GM23338 (cell line): ENCODE data around the gene SEPTIN3. TPM values are rescaled to one million over a fixed set of nuclear protein-coding genes. Genes with fewer than 3 reads are reported as not detected.

ENCODE experiments used
- ATAC-seq: fragments of 200-7000 bp; cut with Tn5 transposase; 3 replicates; pipeline ENCODE4 v1.9.1; 2020
- DNase-seq: peaks from one replicate; pipeline ENCODE4 v3.0.0-alpha.2; 2015; ENCODE audit warnings: low spot score
- H2AFZ ChIP-seq: fragments of 200-600 bp; sonication (generic); 2 replicates; pipeline ENCODE4 v1.8.0; 2016; ENCODE audit warnings: antibody characterized with exemption, mild to moderate bottlenecking, moderate library complexity
- H3F3A ChIP-seq: fragments of 200-600 bp; sonication (generic); replicated peaks from 2 replicates; pipeline ENCODE4 v1.8.0; 2017; ENCODE audit warnings: antibody characterized with exemption, mixed run types, low read depth
- H3K27ac ChIP-seq: fragments of 200-600 bp; sonication (generic); 2 replicates; pipeline ENCODE4 v1.6.1; 2016; ENCODE audit warnings: low read depth
- H3K27me3 ChIP-seq: fragments of 200-600 bp; sonication (generic); 2 replicates; pipeline ENCODE4 v1.8.0; 2016; ENCODE audit warnings: mild to moderate bottlenecking, mixed run types, moderate library complexity; ENCODE audit not compliant: insufficient read depth
- H3K36me3 ChIP-seq: fragments of 200-600 bp; sonication (generic); 2 replicates; pipeline ENCODE4 v1.8.0; 2016; ENCODE audit warnings: mild to moderate bottlenecking; ENCODE audit not compliant: insufficient read depth
- H3K4me1 ChIP-seq: fragments of 200-600 bp; sonication (generic); 2 replicates; pipeline ENCODE4 v1.8.0; 2016; ENCODE audit warnings: mild to moderate bottlenecking, moderate library complexity; ENCODE audit not compliant: insufficient read depth
- H3K4me2 ChIP-seq: fragments of 200-600 bp; sonication (generic); 2 replicates; pipeline ENCODE4 v1.7.1; 2017; ENCODE audit warnings: mixed run types
- H3K4me3 ChIP-seq: fragments of 200-600 bp; sonication (generic); 2 replicates; pipeline ENCODE4 v1.6.1; 2016; ENCODE audit warnings: mixed run types
- H3K79me2 ChIP-seq: fragments of 200-600 bp; sonication (generic); replicated peaks from 2 replicates; pipeline ENCODE4 v1.8.0; 2017; ENCODE audit warnings: mild to moderate bottlenecking; ENCODE audit not compliant: insufficient read depth
- H3K9me2 ChIP-seq: fragments of 200-600 bp; sonication (generic); 2 replicates; pipeline ENCODE4 v1.8.0; 2017; ENCODE audit not compliant: insufficient read depth
- H4K20me1 ChIP-seq: fragments of 200-600 bp; sonication (generic); replicated peaks from 2 replicates; pipeline ENCODE4 v1.8.0; 2017; ENCODE audit warnings: mild to moderate bottlenecking; ENCODE audit not compliant: insufficient read depth
- H3K27ac Mint-ChIP-seq: 2 replicates; pipeline ENCODE4 v1.8.0; 2020; ENCODE audit warnings: inconsistent platforms, mild to moderate bottlenecking, moderate library complexity, mixed read lengths
- H3K27me3 Mint-ChIP-seq: 3 replicates; pipeline ENCODE4 v1.8.0; 2022; ENCODE audit warnings: low read depth, mild to moderate bottlenecking, moderate library complexity, mixed read lengths, inconsistent platforms; ENCODE audit not compliant: insufficient read depth, poor library complexity
- H3K36me3 Mint-ChIP-seq: 3 replicates; pipeline ENCODE4 v1.8.0; 2021; ENCODE audit warnings: low read depth, mild to moderate bottlenecking, inconsistent platforms, moderate library complexity, mixed read lengths
- H3K4me1 Mint-ChIP-seq: 3 replicates; pipeline ENCODE4 v1.8.0; 2020; ENCODE audit warnings: mild to moderate bottlenecking, inconsistent platforms, mixed read lengths
- H3K4me3 Mint-ChIP-seq: 3 replicates; pipeline ENCODE4 v1.8.0; 2021; ENCODE audit warnings: moderate library complexity, mild to moderate bottlenecking, inconsistent platforms, mixed read lengths
- H3K9me3 Mint-ChIP-seq: 3 replicates; pipeline ENCODE4 v1.8.0; 2020; ENCODE audit warnings: moderate library complexity, mild to moderate bottlenecking, inconsistent platforms, mixed read lengths
- EZH2phosphoT487 ChIP-seq: fragments of 200-600 bp; sonication (generic); IDR thresholded peaks from one replicate; pipeline ENCODE4 v1.8.1; 2018; ENCODE audit warnings: antibody characterized with exemption; ENCODE audit not compliant: unreplicated experiment
- JUNB ChIP-seq: IDR thresholded peaks from one replicate; pipeline ENCODE4 v1.6.1; 2016; ENCODE audit warnings: antibody characterized with exemption; ENCODE audit not compliant: unreplicated experiment
- STAT1 ChIP-seq: IDR thresholded peaks from one replicate; pipeline ENCODE4 v1.6.1; 2016; ENCODE audit warnings: antibody characterized with exemption; ENCODE audit not compliant: unreplicated experiment
- ZNF114 ChIP-seq: fragments of 250-450 bp; sonication (Bioruptor Pico); IDR thresholded peaks from 2 replicates; pipeline ENCODE4 v1.5.0; 2020; ENCODE audit warnings: mild to moderate bottlenecking, moderate library complexity
- ZNF331 ChIP-seq: fragments of 250-450 bp; sonication (Bioruptor Pico); IDR thresholded peaks from 2 replicates; pipeline ENCODE4 v1.5.0; 2020; ENCODE audit warnings: low read depth, mild to moderate bottlenecking, moderate library complexity
- polyA plus RNA-seq: library from polyadenylated mRNA; unstranded; fragments of >200 nt; fragmentation: Nextera tagmentation; extraction: Ambion mirVana; gene quantifications from 2 replicates; pipeline ENCODE4 v1.2.1, GENCODE V29; 2016
- total RNA-seq: library from RNA; depleted of rRNA; stranded (reverse); fragments of >200 nt; shearing (Covaris generic); gene quantifications from 2 replicates; pipeline ENCODE4 v1.2.3, GENCODE V29; 2014
- TF ChIP-seq, protein P1 (sequence below): IDR thresholded peaks from one replicate; pipeline ENCODE4 v1.6.1; 2018; ENCODE audit warnings: antibody characterized with exemption; ENCODE audit not compliant: unreplicated experiment
- TF ChIP-seq, protein P2 (sequence below): IDR thresholded peaks from 2 replicates; pipeline ENCODE4 v1.6.1; 2016; ENCODE audit warnings: antibody characterized with exemption

SEPTIN3 gene
- total and polyA plus RNA-seq, 2 experiments from 2014 or later, result 16.4 to 28.4 TPM

DNA sequence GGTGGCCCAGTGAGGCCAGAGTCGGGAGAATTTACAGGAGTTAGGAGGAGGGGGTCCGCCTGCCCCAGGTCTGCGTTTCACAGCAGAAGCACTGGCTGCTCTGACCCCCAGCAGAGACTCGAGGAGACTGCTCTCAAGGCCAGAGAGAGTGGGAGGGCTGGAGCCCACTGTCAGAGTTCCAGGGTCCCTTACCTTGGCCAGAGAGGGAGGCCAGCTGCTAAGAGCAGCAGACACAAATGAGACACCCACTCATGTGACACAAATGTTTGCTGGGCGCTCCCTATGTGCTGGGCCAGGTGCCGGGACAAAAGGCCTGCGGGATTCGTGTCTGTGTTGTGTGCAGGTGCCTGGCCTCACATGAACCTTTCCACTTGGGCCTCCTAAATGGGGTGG is 39.8 kb upstream of the SEPTIN3 start:
- peaks cover 7% of the 10 kb centered on the region for H4K20me1 ChIP-seq
- ATAC-seq (no peak), DNase-seq (no peak)
- no peak overlapping the region for H2AFZ ChIP-seq
- peaks cover 43% of the 10 kb centered on the region for H3K27me3 ChIP-seq
- H3K36me3 ChIP-seq, result no peaks in the 10 kb centered on the region
- peaks cover 58% of the 10 kb centered on the region for H3K27me3 Mint-ChIP-seq
- H3K4me1 Mint-ChIP-seq, result peaks cover 13% of the 10 kb centered on the region
- H3K79me2 ChIP-seq, result no peaks in the 10 kb centered on the region
- H3F3A ChIP-seq, result peaks cover 8% of the 10 kb centered on the region; the same call in 1 of the 2 replicates
- no peak overlapping the region for H3K27ac Mint-ChIP-seq
- no peak overlapping the region for H3K4me2 ChIP-seq
- no peak overlapping the region for H3K27ac ChIP-seq
- H3K4me3 ChIP-seq, result no peak overlapping the region
- H3K9me2 ChIP-seq, result no peaks in the 10 kb centered on the region
- H3K9me3 Mint-ChIP-seq, result no peaks in the 10 kb centered on the region; the same call in 2 of the 3 replicates
- H3K36me3 Mint-ChIP-seq, result no peaks in the 10 kb centered on the region; the same call in 2 of the 3 replicates
- no peak overlapping the region for H3K4me3 Mint-ChIP-seq
- H3K4me1 ChIP-seq, result no peaks in the 10 kb centered on the region; the same call in none of the 2 replicates
- no peak for TF ChIP-seq EZH2phosphoT487
- TF ChIP-seq JUNB, result no peak
- TF ChIP-seq ZNF114 (CRISPR knock-in tag), result no peak
- TF ChIP-seq STAT1, result no peak
- TF ChIP-seq, protein P1, sequence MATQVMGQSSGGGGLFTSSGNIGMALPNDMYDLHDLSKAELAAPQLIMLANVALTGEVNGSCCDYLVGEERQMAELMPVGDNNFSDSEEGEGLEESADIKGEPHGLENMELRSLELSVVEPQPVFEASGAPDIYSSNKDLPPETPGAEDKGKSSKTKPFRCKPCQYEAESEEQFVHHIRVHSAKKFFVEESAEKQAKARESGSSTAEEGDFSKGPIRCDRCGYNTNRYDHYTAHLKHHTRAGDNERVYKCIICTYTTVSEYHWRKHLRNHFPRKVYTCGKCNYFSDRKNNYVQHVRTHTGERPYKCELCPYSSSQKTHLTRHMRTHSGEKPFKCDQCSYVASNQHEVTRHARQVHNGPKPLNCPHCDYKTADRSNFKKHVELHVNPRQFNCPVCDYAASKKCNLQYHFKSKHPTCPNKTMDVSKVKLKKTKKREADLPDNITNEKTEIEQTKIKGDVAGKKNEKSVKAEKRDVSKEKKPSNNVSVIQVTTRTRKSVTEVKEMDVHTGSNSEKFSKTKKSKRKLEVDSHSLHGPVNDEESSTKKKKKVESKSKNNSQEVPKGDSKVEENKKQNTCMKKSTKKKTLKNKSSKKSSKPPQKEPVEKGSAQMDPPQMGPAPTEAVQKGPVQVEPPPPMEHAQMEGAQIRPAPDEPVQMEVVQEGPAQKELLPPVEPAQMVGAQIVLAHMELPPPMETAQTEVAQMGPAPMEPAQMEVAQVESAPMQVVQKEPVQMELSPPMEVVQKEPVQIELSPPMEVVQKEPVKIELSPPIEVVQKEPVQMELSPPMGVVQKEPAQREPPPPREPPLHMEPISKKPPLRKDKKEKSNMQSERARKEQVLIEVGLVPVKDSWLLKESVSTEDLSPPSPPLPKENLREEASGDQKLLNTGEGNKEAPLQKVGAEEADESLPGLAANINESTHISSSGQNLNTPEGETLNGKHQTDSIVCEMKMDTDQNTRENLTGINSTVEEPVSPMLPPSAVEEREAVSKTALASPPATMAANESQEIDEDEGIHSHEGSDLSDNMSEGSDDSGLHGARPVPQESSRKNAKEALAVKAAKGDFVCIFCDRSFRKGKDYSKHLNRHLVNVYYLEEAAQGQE, result no peak

DNA sequence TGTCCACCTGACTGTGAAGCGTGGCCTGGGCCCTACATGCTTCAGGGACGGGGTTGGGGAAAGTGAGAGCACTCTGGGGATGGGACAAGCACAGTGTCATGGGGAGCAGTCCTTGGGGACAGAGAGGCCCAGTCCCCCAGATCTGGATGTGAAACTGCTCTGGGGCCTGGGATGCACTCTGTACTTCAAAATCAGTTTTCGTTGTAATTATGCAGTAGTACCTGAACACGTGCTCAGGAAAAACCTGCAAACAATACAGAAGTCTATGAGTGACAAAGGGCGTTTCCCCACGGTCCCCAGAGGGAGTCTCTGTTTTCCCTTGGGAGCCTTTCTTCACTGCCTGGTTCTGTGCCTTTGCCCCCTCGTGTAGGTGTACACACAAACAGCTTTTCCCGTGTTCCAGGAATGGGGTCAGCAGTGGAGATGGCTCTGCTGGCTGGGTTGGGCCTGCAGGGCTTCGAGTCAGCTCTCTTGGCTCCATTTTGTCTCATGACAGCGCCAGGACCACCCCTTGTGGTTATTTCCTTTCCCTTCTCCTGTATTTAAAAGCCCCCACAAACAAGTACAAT is 37.5 kb upstream of the SEPTIN3 start:
- Histone ChIP-seq H3K79me2 (no peaks in the 10 kb centered on the region), H3K4me2 (no peak overlapping the region), H3K36me3 (no peaks in the 10 kb centered on the region), H3K4me3 (no peak overlapping the region), H3K27me3 (peaks cover 22% of the 10 kb centered on the region), H3K9me2 (no peaks in the 10 kb centered on the region), H2AFZ (no peak overlapping the region), H3F3A (peaks cover 8% of the 10 kb centered on the region; the same call in 1 of the 2 replicates), H3K4me1 (no peaks in the 10 kb centered on the region; the same call in none of the 2 replicates), H4K20me1 (peaks cover 10% of the 10 kb centered on the region), H3K27ac (no peak overlapping the region)
- DNase-seq, result no peak
- TF ChIP-seq EZH2phosphoT487 (no peak), ZNF331 (CRISPR knock-in tag) (no peak)
- TF ChIP-seq, protein P2, sequence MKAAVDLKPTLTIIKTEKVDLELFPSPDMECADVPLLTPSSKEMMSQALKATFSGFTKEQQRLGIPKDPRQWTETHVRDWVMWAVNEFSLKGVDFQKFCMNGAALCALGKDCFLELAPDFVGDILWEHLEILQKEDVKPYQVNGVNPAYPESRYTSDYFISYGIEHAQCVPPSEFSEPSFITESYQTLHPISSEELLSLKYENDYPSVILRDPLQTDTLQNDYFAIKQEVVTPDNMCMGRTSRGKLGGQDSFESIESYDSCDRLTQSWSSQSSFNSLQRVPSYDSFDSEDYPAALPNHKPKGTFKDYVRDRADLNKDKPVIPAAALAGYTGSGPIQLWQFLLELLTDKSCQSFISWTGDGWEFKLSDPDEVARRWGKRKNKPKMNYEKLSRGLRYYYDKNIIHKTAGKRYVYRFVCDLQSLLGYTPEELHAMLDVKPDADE, result no peak
- ATAC-seq, result no peak
- H3K4me3 Mint-ChIP-seq, result no peak overlapping the region
- H3K9me3 Mint-ChIP-seq, result no peaks in the 10 kb centered on the region; the same call in 2 of the 3 replicates
- peaks cover 8% of the 10 kb centered on the region; the same call in 2 of the 3 replicates for H3K36me3 Mint-ChIP-seq
- peaks cover 10% of the 10 kb centered on the region for H3K4me1 Mint-ChIP-seq
- no peak overlapping the region for H3K27ac Mint-ChIP-seq
- peaks cover 45% of the 10 kb centered on the region for H3K27me3 Mint-ChIP-seq
